Mesenteric fat pad (tissue), 1 donor: ENCODE data around the gene YWHAH. TPM values are rescaled to one million over a fixed set of nuclear protein-coding genes. Genes with fewer than 3 reads are reported as not detected.
A peak's percentile ranks its signal among the peaks of the same experiment; 100 is the strongest.
"Not testable (repeated sequence)": the region's sequence is repeated elsewhere in the genome, so short reads cannot be mapped to it uniquely, and the experiment has no call there.

Experiments
- DNase-seq: peaks from one replicate; pipeline ENCODE4 v3.0.0-alpha.2; 2020; ENCODE audit warnings: low spot score
- total RNA-seq: library from RNA; stranded (reverse); fragmentation: NEBNext Ultra II Directional; extraction: Animal tissue kit (Norgen Biotek cat#: 25700); gene quantifications from one replicate; pipeline ENCODE4 v1.2.1, GENCODE V29; 2021
- donor health status: DM: yes; HTN: yes; CAD: no.

YWHAH gene
- total RNA-seq, 1 donor from 2014 or later, result 125 TPM

- DNase-seq, result no peak
Measured at GRCh38 chr22:31977141-31977841, 33.0 kb downstream of the YWHAH start.

GRCh38 chr22:31977939-31978338 lies 33.6 kb downstream of the YWHAH start:
- no peak for DNase-seq

GRCh38 chr22:31980628-31981027 lies 36.3 kb downstream of the YWHAH start:
- DNase-seq, result no peak

GRCh38 chr22:31981976-31982375 lies 37.6 kb downstream of the YWHAH start:
- DNase-seq, result not testable (repeated sequence)

GRCh38 chr22:31983911-31984656 lies 39.7 kb downstream of the YWHAH start:
- no peak for DNase-seq

GRCh38 chr22:31987218-31987617 lies 42.9 kb downstream of the YWHAH start:
- peak; percentile 20 for DNase-seq

- DNase-seq, result no peak
Measured at GRCh38 chr22:31991102-31991839, 46.9 kb downstream of the YWHAH start.

- no peak for DNase-seq
Measured at GRCh38 chr22:31995046-31995445, 50.7 kb downstream of the YWHAH start.

GRCh38 chr22:31995807-31996206 lies 51.5 kb downstream of the YWHAH start:
- no peak for DNase-seq

- no peak for DNase-seq
Measured at GRCh38 chr22:31998784-31999385, 54.5 kb downstream of the YWHAH start.

GRCh38 chr22:32000181-32000580 lies 55.8 kb downstream of the YWHAH start:
- DNase-seq, result no peak

- no peak for DNase-seq
Measured at GRCh38 chr22:32005453-32005852, 61.1 kb downstream of the YWHAH start.

Other genes with a start within 250 kb of the YWHAH start
- gene PRR14L, start 194.4 kb upstream of the YWHAH start, total RNA-seq, result 39.7 TPM
- gene DEPDC5, start 190.5 kb upstream of the YWHAH start, total RNA-seq, result 24.7 TPM
- 1.2 TPM for gene SLC5A1, start 98.7 kb downstream of the YWHAH start, total RNA-seq
- gene C22orf42, start 214.8 kb downstream of the YWHAH start, total RNA-seq, result not detected